ENCODE measurements around the gene HSPB9. TPM values are rescaled to one million over a fixed set of nuclear protein-coding genes. Genes with fewer than 3 reads are reported as not detected.
"Not testable (repeated sequence)": the region's sequence is repeated elsewhere in the genome, so short reads cannot be mapped to it uniquely, and the experiment has no call there.

Gene HSPB9
- total RNA-seq, 1 donor from 2014 or later = not detected

DNA sequence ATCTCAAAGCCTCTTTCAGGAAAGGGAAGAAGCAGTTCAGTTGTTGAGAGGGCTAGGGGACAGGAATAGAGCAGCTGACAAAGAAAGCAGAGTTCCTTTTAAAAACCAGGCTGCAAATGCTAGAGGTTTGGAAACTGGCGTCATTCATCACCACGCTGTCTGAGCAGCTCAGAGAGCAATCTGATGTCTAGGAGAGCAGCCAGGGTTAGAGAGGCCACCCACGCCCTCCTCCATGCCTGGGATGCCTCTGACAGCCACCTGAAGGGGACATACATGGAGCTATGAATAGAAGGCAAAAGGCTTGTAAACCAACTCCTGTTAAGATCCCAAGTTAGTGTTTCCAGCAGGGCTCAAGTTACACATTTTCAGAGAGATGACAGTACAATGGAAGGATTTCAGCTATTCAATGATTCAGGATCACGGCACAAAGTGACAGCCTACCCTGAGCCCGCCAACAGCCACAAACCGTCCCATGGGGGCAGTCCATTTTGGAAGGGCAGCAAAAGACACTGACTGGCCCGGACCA lies 19.8 kb downstream of the HSPB9 start:
- H3K4me3 ChIP-seq (ENCODE audit: insufficient read depth, low read depth, low read length) = no peak overlapping the region
- peak overlapping the region; percentile 69 for H3K4me2 ChIP-seq (ENCODE audit: low read length)
- H3K4me1 Mint-ChIP-seq (ENCODE audit: low read depth, unreplicated experiment) = peaks cover 49% of the 10 kb centered on the region
- H3K27me3 ChIP-seq (ENCODE audit: insufficient read depth, low read length) = no peaks in the 10 kb centered on the region
- H2AFZ ChIP-seq (ENCODE audit: low read depth, low read length) = no peak overlapping the region
- H3K9ac ChIP-seq (ENCODE audit: low read length) = peak overlapping the region; percentile 49
- peak overlapping the region; percentile 85 for H3K27ac Mint-ChIP-seq (ENCODE audit: unreplicated experiment)
- H3K36me3 Mint-ChIP-seq (ENCODE audit: low read depth, unreplicated experiment) = peaks cover 11% of the 10 kb centered on the region
- H3K36me3 ChIP-seq (ENCODE audit: insufficient read depth, low read length) = peaks cover 7% of the 10 kb centered on the region
- no peaks in the 10 kb centered on the region for H3K9me3 ChIP-seq (ENCODE audit: insufficient read depth, low read depth, low read length)
- peaks cover 20% of the 10 kb centered on the region for H3K4me1 ChIP-seq (ENCODE audit: insufficient read depth, low read length)
- H3K4me3 Mint-ChIP-seq (ENCODE audit: unreplicated experiment) = peak overlapping the region; percentile 30
- no peaks in the 10 kb centered on the region for H3K9me3 Mint-ChIP-seq (ENCODE audit: unreplicated experiment)
- peak overlapping the region; percentile 69 for H3K27ac ChIP-seq (ENCODE audit: low read depth, low read length)
- no peaks in the 10 kb centered on the region for H3K27me3 Mint-ChIP-seq (ENCODE audit: low read depth, unreplicated experiment)
- peaks cover 79% of the 10 kb centered on the region for H3K79me2 ChIP-seq (ENCODE audit: insufficient read depth, low read length)
- peak; percentile 75 for FAIRE-seq
- H4K20me1 ChIP-seq (ENCODE audit: insufficient read depth, low read length) = peaks cover 80% of the 10 kb centered on the region
- peak; percentile 89 for DNase-seq (ENCODE audit: low read depth)
- no peak for TF ChIP-seq EZH2 (IDR thresholded peaks at IDR 0.05; ENCODE audit: insufficient read depth, low read length)
- TF ChIP-seq, protein P1, sequence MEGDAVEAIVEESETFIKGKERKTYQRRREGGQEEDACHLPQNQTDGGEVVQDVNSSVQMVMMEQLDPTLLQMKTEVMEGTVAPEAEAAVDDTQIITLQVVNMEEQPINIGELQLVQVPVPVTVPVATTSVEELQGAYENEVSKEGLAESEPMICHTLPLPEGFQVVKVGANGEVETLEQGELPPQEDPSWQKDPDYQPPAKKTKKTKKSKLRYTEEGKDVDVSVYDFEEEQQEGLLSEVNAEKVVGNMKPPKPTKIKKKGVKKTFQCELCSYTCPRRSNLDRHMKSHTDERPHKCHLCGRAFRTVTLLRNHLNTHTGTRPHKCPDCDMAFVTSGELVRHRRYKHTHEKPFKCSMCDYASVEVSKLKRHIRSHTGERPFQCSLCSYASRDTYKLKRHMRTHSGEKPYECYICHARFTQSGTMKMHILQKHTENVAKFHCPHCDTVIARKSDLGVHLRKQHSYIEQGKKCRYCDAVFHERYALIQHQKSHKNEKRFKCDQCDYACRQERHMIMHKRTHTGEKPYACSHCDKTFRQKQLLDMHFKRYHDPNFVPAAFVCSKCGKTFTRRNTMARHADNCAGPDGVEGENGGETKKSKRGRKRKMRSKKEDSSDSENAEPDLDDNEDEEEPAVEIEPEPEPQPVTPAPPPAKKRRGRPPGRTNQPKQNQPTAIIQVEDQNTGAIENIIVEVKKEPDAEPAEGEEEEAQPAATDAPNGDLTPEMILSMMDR (IDR thresholded peaks at IDR 0.05; ENCODE audit: insufficient read depth, low read depth, low read length) = no peak

DNA sequence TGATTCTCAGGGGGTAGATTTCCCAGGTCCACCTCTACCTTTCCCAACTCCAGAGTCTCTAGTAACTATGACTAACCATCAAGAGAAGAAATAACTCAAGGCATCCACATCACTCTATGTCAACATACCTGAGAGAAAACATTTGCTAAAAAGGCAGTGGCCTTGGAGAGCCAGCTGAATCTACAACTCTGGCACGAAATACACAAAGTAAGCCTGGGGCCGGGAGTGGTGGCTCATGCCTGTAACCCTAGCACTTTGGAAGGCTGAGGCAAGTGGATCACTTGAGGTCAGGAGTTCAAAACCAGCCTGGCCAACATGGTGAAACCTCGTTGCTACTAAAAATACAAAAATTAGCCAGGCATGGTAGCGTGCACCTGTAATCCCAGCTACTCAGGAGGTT lies 20.5 kb downstream of the HSPB9 start:
- Mint-ChIP-seq H3K4me1 (ENCODE audit: low read depth, unreplicated experiment) (peaks cover 46% of the 10 kb centered on the region), H3K36me3 (ENCODE audit: low read depth, unreplicated experiment) (peaks cover 13% of the 10 kb centered on the region), H3K27ac (ENCODE audit: unreplicated experiment) (peak overlapping the region; percentile 85)
- H3K4me3 Mint-ChIP-seq (ENCODE audit: unreplicated experiment); H3K27me3 Mint-ChIP-seq (ENCODE audit: low read depth, unreplicated experiment); H3K36me3 ChIP-seq (ENCODE audit: insufficient read depth, low read length); FAIRE-seq; H3K27me3 ChIP-seq (ENCODE audit: insufficient read depth, low read length); H3K4me3 ChIP-seq (ENCODE audit: insufficient read depth, low read depth, low read length); DNase-seq (ENCODE audit: low read depth); H3K9me3 ChIP-seq (ENCODE audit: insufficient read depth, low read depth, low read length); H3K9me3 Mint-ChIP-seq (ENCODE audit: unreplicated experiment); H2AFZ ChIP-seq (ENCODE audit: low read depth, low read length): not testable (repeated sequence)
- Histone ChIP-seq H3K27ac (ENCODE audit: low read depth, low read length) (peak overlapping the region; percentile 69), H3K79me2 (ENCODE audit: insufficient read depth, low read length) (peaks cover 78% of the 10 kb centered on the region), H3K4me1 (ENCODE audit: insufficient read depth, low read length) (peaks cover 20% of the 10 kb centered on the region), H3K4me2 (ENCODE audit: low read length) (peak overlapping the region; percentile 69), H4K20me1 (ENCODE audit: insufficient read depth, low read length) (peaks cover 80% of the 10 kb centered on the region), H3K9ac (ENCODE audit: low read length) (peak overlapping the region; percentile 7)

DNA sequence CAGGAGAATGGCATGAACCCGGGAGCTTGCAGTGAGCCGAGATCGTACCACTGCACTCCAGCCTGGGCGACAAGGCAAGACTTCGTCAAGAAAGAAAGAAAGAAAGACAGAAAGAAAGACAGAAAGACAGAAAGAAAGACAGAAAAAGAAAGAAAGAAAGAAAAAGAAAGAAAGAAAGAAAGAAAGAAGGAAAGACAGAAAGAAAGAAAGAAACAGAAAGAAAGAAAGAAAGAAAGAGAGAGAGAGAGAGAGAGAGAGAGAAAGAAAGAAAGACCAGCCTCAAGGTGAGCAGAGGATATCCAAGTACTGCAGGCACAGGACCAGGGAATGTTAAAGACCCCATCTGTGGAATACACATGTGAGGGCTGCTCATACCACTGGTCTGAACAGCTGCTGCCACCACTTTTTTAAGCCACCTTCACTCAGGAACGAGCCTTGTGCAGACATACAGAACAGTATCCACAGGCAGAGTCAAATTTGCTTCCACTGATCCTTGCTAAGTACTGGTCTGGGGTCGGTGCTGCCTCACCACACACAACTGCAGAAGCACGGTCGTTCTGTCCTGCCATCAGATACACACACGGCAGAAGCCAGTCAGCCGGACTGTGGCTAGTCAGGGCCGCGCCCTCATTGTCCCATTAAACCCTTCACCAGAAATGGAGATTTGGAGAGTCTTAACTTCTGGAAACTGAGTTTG lies 24.5 kb downstream of the HSPB9 start:
- Histone ChIP-seq H3K9ac (ENCODE audit: low read length) (no peak overlapping the region), H3K27ac (ENCODE audit: low read depth, low read length) (no peak overlapping the region), H3K4me2 (ENCODE audit: low read length) (no peak overlapping the region), H3K4me1 (ENCODE audit: insufficient read depth, low read length) (peaks cover 12% of the 10 kb centered on the region), H3K4me3 (ENCODE audit: insufficient read depth, low read depth, low read length) (no peak overlapping the region), H2AFZ (ENCODE audit: low read depth, low read length) (no peak overlapping the region), H3K27me3 (ENCODE audit: insufficient read depth, low read length) (no peaks in the 10 kb centered on the region), H3K9me3 (ENCODE audit: insufficient read depth, low read depth, low read length) (no peaks in the 10 kb centered on the region), H3K36me3 (ENCODE audit: insufficient read depth, low read length) (peaks cover 10% of the 10 kb centered on the region), H3K79me2 (ENCODE audit: insufficient read depth, low read length) (peaks cover 79% of the 10 kb centered on the region), H4K20me1 (ENCODE audit: insufficient read depth, low read length) (peaks cover 82% of the 10 kb centered on the region)
- Mint-ChIP-seq H3K36me3 (ENCODE audit: low read depth, unreplicated experiment) (peaks cover 11% of the 10 kb centered on the region), H3K4me3 (ENCODE audit: unreplicated experiment) (no peak overlapping the region), H3K9me3 (ENCODE audit: unreplicated experiment) (no peaks in the 10 kb centered on the region), H3K27me3 (ENCODE audit: low read depth, unreplicated experiment) (no peaks in the 10 kb centered on the region), H3K27ac (ENCODE audit: unreplicated experiment) (no peak overlapping the region), H3K4me1 (ENCODE audit: low read depth, unreplicated experiment) (peaks cover 17% of the 10 kb centered on the region)
- DNase-seq (ENCODE audit: low read depth) = no peak
- FAIRE-seq = no peak
- TF ChIP-seq EZH2 (IDR thresholded peaks at IDR 0.05; ENCODE audit: insufficient read depth, low read length) = no peak
- TF ChIP-seq, protein P1 (IDR thresholded peaks at IDR 0.05; ENCODE audit: insufficient read depth, low read depth, low read length) = no peak
